ENCODE results near the gene LDHA. TPM values are rescaled to one million over a fixed set of nuclear protein-coding genes. Genes with fewer than 3 reads are reported as not detected.

Gene LDHA
- total and polyA plus RNA-seq, 3 donors from 2014 or later, result 155 to 353 (median 174) TPM

- no peaks in the 10 kb centered on the region for H3K27me3 ChIP-seq
- peak; percentile 20 for DNase-seq
- H3K27ac ChIP-seq, result no peak overlapping the region
- 81 to 86% methylated on average over 4 of the region's 4 CpGs for WGBS, 2 donors
- H3K4me1 ChIP-seq, result peaks cover 14% of the 10 kb centered on the region
- TF ChIP-seq POLR2A (IDR thresholded peaks at IDR 0.05) (no peak), CTCF (IDR thresholded peaks at IDR 0.05) (no peak)
- no peak overlapping the region for H3K4me3 ChIP-seq
- no peaks in the 10 kb centered on the region for H3K9me3 ChIP-seq
- intact Hi-C loops (cut with DNase I; ENCODE audit: low total_unique reads), result no loop called here
- no peaks in the 10 kb centered on the region for H3K36me3 ChIP-seq (ENCODE audit: low read depth, missing control alignments)
These were observed 1.7 kb upstream of the LDHA start for GRCh38 chr11:18392434-18393321.

GRCh38 chr11:18393581-18394274 is 635 bp upstream of the LDHA start:
- Histone ChIP-seq H3K4me3 (peak overlapping the region; percentile 53 to 96), H3K9me3 (no peaks in the 10 kb centered on the region), H3K27me3 (no peaks in the 10 kb centered on the region), H3K36me3 (ENCODE audit: low read depth, missing control alignments) (no peaks in the 10 kb centered on the region), H3K4me1 (peaks cover 14% of the 10 kb centered on the region), H3K27ac (peak overlapping the region; percentile 90 to 91)
- WGBS, 2 donors, result 43 to 58% methylated on average over 22 of the region's 22 CpGs
- DNase-seq, result peak; percentile 28
- TF ChIP-seq POLR2A (IDR thresholded peaks at IDR 0.05) (no peak), CTCF (IDR thresholded peaks at IDR 0.05) (no peak)
- intact Hi-C loops (cut with DNase I; ENCODE audit: low total_unique reads), result no loop called here

GRCh38 chr11:18394928-18395734 is 768 bp downstream of the LDHA start:
- Histone ChIP-seq H3K9me3 (no peaks in the 10 kb centered on the region), H3K36me3 (ENCODE audit: low read depth, missing control alignments) (no peaks in the 10 kb centered on the region), H3K27ac (peak overlapping the region; percentile 90 to 91), H3K4me3 (peak overlapping the region; percentile 53 to 96), H3K4me1 (peaks cover 14% of the 10 kb centered on the region), H3K27me3 (no peaks in the 10 kb centered on the region)
- WGBS, 2 donors, result 1% methylated on average over 31 to 36 of the region's 36 CpGs
- TF ChIP-seq POLR2A (IDR thresholded peaks at IDR 0.05) (no peak), CTCF (IDR thresholded peaks at IDR 0.05) (no peak)
- intact Hi-C loops (cut with DNase I; ENCODE audit: low total_unique reads), result loop anchor here (5.0 kb wide), 1 partner anchor 73 kb away; the partner anchor contains the start of genes GTF2H1 and HPS5
- DNase-seq, result peak; percentile 36

- no peaks in the 10 kb centered on the region for H3K9me3 ChIP-seq
- H3K27me3 ChIP-seq, result no peaks in the 10 kb centered on the region
- H3K27ac ChIP-seq, result peak overlapping the region; percentile 90 to 91
- 1% methylated on average over 34 to 46 of the region's 46 CpGs for WGBS, 2 donors
- DNase-seq, result peak; percentile 97
- H3K36me3 ChIP-seq (ENCODE audit: low read depth, missing control alignments), result no peaks in the 10 kb centered on the region
- H3K4me1 ChIP-seq, result peaks cover 14% of the 10 kb centered on the region
- peak overlapping the region; percentile 53 to 96 for H3K4me3 ChIP-seq
- no peak for TF ChIP-seq CTCF (IDR thresholded peaks at IDR 0.05)
- peak; percentile 61 for TF ChIP-seq POLR2A (IDR thresholded peaks at IDR 0.05)
- intact Hi-C loops (cut with DNase I; ENCODE audit: low total_unique reads), result loop anchor here (5.0 kb wide), 1 partner anchor 74 kb away; the partner anchor contains the start of genes GTF2H1 and HPS5
These were observed 1.6 kb downstream of the LDHA start for GRCh38 chr11:18395735-18396504.
